DMS153 treated with DMSO at 0.1 percent for 48 hours (cell line): ENCODE results near the gene ARHGEF40.
A peak's percentile ranks its signal among the peaks of the same experiment; 100 is the strongest.

ENCODE experiments used
- DNase-seq: peaks from one replicate; lab custom pipeline; 2025; ENCODE audit not compliant: unreplicated experiment; lab: John Stamatoyannopoulos, UW

Gene ARHGEF40

GRCh38 chr14:21078726-21079125, 8.6 kb downstream of the ARHGEF40 start:
- no peak for DNase-seq

DNA sequence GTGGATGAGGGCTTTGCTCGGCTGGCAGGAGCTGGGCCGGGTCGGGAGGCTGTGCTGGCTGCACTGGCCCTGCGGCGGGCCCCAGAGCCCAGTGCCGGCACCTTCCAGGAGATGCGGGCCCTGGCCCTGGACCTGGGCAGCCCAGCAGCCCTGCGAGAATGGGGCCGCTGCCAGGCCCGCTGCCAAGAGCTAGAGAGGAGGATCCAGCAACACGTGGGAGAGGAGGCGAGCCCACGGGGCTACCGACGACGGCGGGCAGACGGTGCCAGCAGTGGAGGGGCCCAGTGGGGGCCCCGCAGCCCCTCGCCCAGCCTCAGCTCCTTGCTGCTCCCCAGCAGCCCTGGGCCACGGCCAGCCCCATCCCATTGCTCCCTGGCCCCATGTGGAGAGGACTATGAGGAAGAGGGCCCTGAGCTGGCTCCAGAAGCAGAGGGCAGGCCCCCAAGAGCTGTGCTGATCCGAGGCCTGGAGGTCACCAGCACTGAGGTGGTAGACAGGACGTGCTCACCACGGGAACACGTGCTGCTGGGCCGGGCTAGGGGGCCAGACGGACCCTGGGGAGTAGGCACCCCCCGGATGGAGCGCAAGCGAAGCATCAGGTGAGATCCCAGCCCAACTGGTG, 11.5 kb downstream of the ARHGEF40 start:
- DNase-seq, result no peak

GRCh38 chr14:21083565-21084325, 13.6 kb downstream of the ARHGEF40 start:
- no peak for DNase-seq

DNA sequence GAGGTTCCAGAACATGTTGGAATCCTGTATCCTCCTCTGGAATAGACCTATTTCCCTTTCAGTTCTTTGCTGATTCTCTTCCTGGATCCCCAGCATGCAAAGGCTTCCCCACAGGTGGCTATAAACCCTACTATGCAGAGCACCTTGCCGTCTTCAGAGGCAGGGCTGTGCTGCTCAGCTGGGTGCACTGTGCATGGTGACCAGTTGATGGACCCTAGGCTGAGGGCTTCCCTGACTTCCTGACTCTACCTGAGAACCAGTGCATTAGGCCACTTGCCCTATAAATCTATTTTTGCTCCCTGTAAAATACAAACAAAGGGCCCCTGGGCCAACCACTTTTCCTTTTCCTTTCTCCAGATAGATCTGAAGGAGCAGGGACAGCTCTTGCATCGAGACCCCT, 14.3 kb downstream of the ARHGEF40 start:
- DNase-seq, result no peak

DNA sequence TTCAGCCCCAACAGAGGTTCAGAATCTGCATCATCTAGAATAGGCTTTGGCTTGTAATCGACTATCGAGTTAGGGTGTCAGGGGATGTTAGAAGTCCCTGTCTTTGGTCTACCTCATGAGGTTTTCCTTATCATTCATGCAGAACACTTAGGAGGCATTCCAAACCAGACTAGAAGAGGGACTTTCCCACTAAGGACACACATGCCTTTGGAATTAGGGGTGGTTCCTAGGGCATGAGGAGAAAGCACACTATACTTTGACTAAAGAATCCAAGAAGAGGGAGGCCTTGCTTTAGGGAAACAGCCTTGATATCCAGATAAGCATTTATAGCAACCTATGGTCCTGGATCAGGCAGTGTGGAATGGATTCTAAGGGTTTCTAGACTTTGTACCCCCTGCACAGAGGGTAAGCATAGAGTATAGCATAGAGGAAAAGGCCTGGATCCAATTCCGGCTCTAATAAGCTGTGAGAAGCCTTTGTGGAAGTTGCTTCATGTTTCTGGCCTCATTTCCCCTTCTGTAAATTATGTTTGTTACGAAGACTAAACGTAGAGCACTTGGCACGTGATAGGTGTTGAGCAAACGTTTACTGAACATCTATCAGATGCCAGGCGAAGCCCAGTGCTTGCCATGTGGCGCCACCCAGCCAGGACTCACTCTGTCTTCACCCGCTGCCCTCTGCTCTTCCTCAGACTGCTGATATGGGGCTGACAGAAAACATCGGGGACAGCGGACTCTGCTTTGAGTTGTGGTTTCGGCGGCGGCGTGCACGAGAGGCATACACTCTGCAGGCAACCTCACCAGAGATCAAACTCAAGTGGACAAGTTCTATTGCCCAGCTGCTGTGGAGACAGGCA, 15.1 kb downstream of the ARHGEF40 start:
- DNase-seq, result no peak

DNA sequence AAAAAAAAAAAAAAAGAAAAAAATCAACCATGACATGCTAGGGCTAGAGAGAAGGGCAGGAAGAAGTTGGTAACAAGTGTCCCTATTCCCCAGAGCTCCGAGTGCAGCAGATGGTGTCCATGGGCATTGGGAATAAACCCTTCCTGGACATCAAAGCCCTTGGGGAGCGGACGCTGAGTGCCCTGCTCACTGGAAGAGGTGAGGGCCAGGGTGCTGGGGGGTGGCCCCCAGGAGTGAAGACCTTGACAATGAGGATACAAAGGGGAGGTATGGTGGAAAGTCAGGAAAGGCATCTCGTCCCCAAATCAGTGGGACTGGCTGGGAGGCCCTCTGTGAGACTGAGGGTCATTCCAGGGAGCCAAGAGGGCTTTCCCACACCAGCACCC, 16.8 kb downstream of the ARHGEF40 start:
- DNase-seq, result no peak

DNA sequence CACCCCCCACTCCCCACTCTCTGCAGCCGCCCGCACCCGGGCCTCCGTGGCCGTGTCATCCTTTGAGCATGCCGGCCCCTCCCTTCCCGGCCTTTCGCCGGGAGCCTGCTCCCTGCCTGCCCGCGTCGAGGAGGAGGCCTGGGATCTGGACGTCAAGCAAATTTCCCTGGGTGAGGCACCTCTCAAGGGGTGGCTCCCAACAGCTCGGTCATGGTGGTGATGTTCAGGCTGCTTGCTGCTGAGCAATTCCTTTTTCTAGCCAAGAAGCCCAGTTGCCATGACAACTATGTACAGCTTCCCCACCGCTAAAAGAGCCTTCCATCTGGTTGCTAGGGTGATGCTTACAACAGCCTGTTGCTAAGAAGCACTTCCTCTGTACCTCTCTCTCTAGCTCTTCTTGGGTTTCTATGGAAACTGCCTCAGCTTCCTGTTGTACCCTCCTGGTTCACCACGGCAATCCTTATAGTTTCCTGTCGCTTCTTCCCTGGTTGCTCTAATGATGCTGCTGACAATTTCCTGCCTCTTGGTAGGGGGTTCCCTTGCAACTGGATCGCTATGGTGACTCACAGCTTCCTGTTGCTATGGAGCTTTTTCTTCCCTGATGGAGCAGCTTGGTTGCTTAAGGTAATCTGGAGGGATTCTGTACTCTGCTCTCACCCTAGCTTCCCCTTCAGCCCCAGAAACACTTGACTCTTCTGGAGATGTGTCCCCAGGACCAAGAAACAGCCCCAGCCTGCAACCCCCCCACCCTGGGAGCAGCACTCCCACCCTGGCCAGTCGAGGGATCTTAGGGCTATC, 17.4 kb downstream of the ARHGEF40 start:
- no peak for DNase-seq

- no peak for DNase-seq
Observed at GRCh38 chr14:21088687-21089086, 18.6 kb downstream of the ARHGEF40 start.

DNA sequence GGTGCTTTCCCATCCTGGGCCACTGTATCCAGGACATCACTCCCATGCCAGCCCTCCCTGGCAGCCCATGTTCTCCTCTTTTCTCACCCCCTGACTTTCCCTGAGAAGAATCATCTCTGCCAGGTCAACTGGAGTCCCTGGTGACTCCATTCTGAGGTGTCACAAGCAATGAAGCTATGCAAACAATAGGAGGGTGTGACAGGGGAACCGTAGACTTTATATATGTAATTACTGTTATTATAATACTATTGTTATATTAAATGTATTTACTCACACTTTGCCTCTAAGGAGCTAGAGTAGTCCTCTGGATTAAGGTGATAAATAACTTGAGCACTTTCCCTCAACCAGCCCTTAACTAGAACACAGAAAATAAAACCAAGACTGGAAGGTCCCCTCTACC, 19.2 kb downstream of the ARHGEF40 start:
- no peak for DNase-seq

DNA sequence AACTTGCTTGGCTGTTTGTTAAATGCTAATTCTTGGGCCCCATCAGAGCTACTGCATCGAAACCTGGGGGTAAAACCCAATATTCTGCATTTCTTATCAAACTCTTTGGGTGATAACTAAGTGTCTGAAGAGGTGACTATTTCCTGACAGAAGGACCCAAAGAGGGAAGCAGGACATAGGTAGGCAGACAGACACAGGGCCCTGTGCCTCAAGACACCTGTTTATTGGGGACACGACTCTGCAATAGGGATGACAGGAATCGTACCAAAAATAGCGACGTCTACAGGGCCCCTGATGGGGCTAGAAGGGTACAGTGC, 19.7 kb downstream of the ARHGEF40 start:
- DNase-seq, result no peak

DNA sequence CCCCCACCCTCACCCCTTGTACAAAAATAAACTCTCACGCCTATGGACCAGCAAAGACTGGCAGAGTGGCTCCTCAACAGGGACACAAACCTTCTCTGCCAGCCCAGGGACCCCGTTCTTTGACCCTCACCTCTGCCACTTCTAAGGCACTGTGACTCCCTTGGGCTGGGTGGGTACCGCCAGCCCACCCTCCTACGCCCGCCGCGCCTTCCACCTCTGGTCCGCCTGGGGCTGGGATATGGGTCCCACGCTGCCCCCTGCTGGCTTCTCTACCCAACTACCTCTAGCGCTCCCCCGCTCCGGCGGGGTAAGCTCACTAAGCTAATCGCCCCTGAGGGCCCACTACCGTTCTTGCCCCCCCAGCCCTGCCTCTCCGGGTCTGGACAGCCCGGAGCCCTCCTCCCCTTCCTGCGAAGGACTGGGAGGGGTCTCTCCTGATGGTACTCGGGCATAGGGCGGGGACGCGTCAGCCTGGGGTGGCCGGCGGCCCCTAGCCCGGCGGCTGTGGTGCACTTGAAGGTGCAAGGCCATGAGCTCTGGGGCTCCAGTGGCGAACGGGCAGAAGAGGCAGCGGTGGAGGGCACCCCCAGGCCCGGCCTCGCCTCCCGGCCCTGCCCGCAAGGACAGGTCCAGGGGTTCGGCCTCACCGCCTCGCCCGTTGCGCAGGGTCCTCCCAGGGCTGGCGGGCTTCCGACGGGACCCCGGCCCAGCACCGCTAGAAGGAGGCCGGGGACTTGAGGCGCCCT, 20.3 kb downstream of the ARHGEF40 start:
- DNase-seq, result no peak

GRCh38 chr14:21090940-21091663, 21.0 kb downstream of the ARHGEF40 start:
- no peak for DNase-seq

GRCh38 chr14:21091821-21092272, 21.7 kb downstream of the ARHGEF40 start:
- no peak for DNase-seq

DNA sequence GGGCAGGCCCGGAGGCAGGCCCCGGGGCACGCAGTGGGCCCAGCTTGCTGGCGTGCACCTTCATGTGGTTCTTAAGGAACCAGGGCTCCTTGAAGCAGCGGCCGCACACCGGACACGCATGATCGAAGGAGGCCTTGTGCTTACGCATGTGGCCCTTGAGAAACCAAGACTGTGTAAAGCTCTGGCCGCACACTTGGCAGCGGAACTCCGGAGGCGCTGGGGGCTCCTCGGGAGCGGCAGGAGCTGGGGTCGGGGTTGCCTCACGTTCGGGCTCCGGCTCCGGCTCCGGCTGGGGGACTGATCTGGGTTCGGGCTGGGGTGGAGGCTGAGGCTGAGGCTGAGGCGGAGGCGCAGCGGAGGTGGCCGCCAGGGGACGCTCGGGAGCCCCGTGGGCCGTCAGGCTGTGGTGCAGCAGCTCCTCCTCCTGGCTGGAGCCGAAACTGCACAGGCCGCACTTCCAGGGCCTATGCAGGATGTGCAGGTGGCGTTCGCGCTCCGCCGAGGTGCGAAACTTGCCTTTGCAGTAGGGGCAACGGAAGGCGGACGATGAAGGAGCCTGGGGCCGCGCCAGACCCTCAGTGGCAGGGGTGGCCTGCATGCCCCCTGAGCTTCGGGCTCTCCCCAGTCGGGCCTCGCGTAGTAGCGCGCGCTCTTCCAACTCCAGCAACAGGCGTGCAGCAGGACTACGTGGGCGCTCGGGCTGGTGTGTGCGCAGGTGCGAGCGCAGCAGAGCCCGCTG, 22.3 kb downstream of the ARHGEF40 start:
- DNase-seq, result no peak

DNA sequence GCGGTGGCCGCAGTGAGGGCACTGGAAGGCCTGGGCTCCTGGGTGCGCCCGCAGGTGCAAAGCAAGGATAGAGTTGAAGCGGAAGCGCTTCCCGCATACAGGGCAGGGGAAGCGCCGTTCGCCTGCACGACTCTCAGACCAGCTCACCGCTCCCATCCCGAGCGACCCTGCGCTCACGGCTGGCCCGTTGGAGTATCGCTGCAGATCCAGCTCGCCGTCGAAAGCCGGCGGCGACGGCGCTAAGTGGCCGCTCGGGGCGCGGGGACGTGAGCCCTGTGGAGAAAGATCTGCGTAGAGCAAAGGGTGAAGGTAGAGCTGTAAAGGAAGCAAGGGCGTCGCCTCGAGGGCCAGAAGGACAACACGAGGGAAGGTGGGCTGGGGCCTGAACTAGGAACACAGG, 22.9 kb downstream of the ARHGEF40 start:
- no peak for DNase-seq

- peak; percentile 18 for DNase-seq
Observed at GRCh38 chr14:21093769-21094681, 23.9 kb downstream of the ARHGEF40 start.

- no peak for DNase-seq
Observed at GRCh38 chr14:21095430-21096205, 25.5 kb downstream of the ARHGEF40 start.
